Osteocyte (in vitro differentiated cells): ENCODE results near the gene SELPLG. TPM values are rescaled to one million over a fixed set of nuclear protein-coding genes. Genes with fewer than 3 reads are reported as not detected.

Experiments
- DNase-seq: peaks from one replicate; pipeline ENCODE4 v3.0.0; 2021; ENCODE audit warnings: mixed read lengths; ENCODE audit not compliant: unreplicated experiment; ENCODE audit errors: extremely low spot score
- H3K27ac Mint-ChIP-seq: one replicate; pipeline ENCODE4 v1.8.0; 2021; ENCODE audit warnings: mild to moderate bottlenecking, mixed read lengths; ENCODE audit not compliant: unreplicated experiment
- H3K27me3 Mint-ChIP-seq: one replicate; pipeline ENCODE4 v1.8.0; 2021; ENCODE audit warnings: mixed read lengths; ENCODE audit not compliant: unreplicated experiment
- H3K36me3 Mint-ChIP-seq: one replicate; pipeline ENCODE4 v1.8.0; 2021; ENCODE audit warnings: mixed read lengths; ENCODE audit not compliant: unreplicated experiment
- H3K4me1 Mint-ChIP-seq: one replicate; pipeline ENCODE4 v1.8.0; 2021; ENCODE audit warnings: mixed read lengths; ENCODE audit not compliant: unreplicated experiment
- H3K4me3 Mint-ChIP-seq: one replicate; pipeline ENCODE4 v1.8.0; 2021; ENCODE audit warnings: mild to moderate bottlenecking, moderate library complexity, mixed read lengths; ENCODE audit not compliant: unreplicated experiment
- H3K9me3 Mint-ChIP-seq: one replicate; pipeline ENCODE4 v1.8.0; 2021; ENCODE audit warnings: mixed read lengths; ENCODE audit not compliant: unreplicated experiment
- total RNA-seq: library from RNA; stranded (reverse); gene quantifications from 2 replicates; pipeline ENCODE4 v1.2.1, GENCODE V29; 2021
- TF ChIP-seq, protein P1 (sequence below): fragments of 200-600 bp; sonication (generic); IDR thresholded peaks from 2 replicates; pipeline ENCODE4 v1.5.0; 2021; ENCODE audit warnings: antibody characterized with exemption, mild to moderate bottlenecking, moderate library complexity

Gene SELPLG
- total RNA-seq, 1 donor from 2014 or later: 0.59 TPM

DNA sequence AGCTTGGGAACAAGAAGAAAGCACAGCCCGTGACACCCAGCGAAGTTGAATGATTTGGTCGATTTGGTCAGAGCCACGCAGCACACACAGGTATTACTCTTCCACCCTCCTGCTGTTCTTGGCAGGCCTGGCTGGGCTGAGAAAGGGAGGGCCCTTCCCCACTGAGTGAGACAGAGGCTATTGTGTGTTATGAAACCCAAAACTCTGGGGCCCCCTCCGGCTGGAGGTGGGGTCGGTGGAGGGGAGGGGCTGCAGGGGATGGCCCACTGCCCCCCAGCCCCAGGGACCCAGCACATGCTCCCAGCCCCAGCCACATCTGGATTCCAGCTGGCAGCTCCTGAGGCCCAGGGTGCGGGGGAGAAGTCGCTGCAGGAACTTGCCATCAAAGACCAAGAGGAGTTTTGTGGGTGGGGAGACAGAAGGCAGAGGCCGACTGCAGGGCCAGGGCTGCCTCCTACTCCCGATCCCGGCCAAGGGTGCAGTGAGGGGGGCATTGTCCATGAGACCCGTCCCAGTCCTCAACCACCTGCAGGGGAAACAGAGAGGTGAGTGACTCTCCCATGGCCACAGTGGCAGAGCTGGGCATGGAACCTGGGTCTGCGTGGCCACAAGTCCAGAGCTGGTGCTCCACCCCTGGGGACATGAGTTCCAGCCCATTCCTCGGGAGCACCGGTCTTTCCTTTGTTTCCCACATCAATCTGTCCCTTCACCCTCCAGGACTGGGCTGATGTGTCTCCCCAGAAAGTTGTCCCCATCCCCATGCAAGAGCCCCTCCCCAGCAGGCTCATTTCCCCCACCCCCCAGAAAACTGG, 44.5 kb downstream of the SELPLG start:
- TF ChIP-seq, protein P1, sequence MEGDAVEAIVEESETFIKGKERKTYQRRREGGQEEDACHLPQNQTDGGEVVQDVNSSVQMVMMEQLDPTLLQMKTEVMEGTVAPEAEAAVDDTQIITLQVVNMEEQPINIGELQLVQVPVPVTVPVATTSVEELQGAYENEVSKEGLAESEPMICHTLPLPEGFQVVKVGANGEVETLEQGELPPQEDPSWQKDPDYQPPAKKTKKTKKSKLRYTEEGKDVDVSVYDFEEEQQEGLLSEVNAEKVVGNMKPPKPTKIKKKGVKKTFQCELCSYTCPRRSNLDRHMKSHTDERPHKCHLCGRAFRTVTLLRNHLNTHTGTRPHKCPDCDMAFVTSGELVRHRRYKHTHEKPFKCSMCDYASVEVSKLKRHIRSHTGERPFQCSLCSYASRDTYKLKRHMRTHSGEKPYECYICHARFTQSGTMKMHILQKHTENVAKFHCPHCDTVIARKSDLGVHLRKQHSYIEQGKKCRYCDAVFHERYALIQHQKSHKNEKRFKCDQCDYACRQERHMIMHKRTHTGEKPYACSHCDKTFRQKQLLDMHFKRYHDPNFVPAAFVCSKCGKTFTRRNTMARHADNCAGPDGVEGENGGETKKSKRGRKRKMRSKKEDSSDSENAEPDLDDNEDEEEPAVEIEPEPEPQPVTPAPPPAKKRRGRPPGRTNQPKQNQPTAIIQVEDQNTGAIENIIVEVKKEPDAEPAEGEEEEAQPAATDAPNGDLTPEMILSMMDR: no peak
- no peaks in the 10 kb centered on the region for H3K9me3 Mint-ChIP-seq
- H3K4me1 Mint-ChIP-seq: peaks cover 28% of the 10 kb centered on the region
- no peak for DNase-seq
- H3K27ac Mint-ChIP-seq: no peak overlapping the region
- no peaks in the 10 kb centered on the region for H3K36me3 Mint-ChIP-seq
- H3K27me3 Mint-ChIP-seq: no peaks in the 10 kb centered on the region
- no peak overlapping the region for H3K4me3 Mint-ChIP-seq

- no peaks in the 10 kb centered on the region for H3K27me3 Mint-ChIP-seq
- no peak overlapping the region for H3K27ac Mint-ChIP-seq
- H3K36me3 Mint-ChIP-seq: no peaks in the 10 kb centered on the region
- no peaks in the 10 kb centered on the region for H3K9me3 Mint-ChIP-seq
- TF ChIP-seq, protein P1: no peak
- peaks cover 37% of the 10 kb centered on the region for H3K4me1 Mint-ChIP-seq
- no peak overlapping the region for H3K4me3 Mint-ChIP-seq
- DNase-seq: no peak
Measured at GRCh38 chr12:108587826-108588225, 45.9 kb downstream of the SELPLG start.

GRCh38 chr12:108586306-108586705, 47.4 kb downstream of the SELPLG start:
- no peaks in the 10 kb centered on the region for H3K9me3 Mint-ChIP-seq
- no peak for DNase-seq
- H3K27me3 Mint-ChIP-seq: no peaks in the 10 kb centered on the region
- no peak overlapping the region for H3K4me3 Mint-ChIP-seq
- TF ChIP-seq, protein P1: no peak
- no peak overlapping the region for H3K27ac Mint-ChIP-seq
- H3K36me3 Mint-ChIP-seq: no peaks in the 10 kb centered on the region
- H3K4me1 Mint-ChIP-seq: peaks cover 39% of the 10 kb centered on the region

GRCh38 chr12:108585864-108586263, 47.8 kb downstream of the SELPLG start:
- DNase-seq: no peak

GRCh38 chr12:108584456-108585065, 49.1 kb downstream of the SELPLG start:
- H3K36me3 Mint-ChIP-seq: no peaks in the 10 kb centered on the region
- H3K27me3 Mint-ChIP-seq: no peaks in the 10 kb centered on the region
- H3K4me3 Mint-ChIP-seq: no peak overlapping the region
- no peaks in the 10 kb centered on the region for H3K9me3 Mint-ChIP-seq
- peaks cover 42% of the 10 kb centered on the region for H3K4me1 Mint-ChIP-seq
- peak overlapping the region; percentile 63 for H3K27ac Mint-ChIP-seq
- DNase-seq: no peak
- TF ChIP-seq, protein P1: no peak

More at GRCh38 chr12:108585864-108586263, 47.8 kb downstream of the SELPLG start:
- Mint-ChIP-seq H3K4me3 (no peak overlapping the region), H3K27me3 (no peaks in the 10 kb centered on the region), H3K9me3 (no peaks in the 10 kb centered on the region), H3K36me3 (no peaks in the 10 kb centered on the region), H3K4me1 (peaks cover 37% of the 10 kb centered on the region), H3K27ac (no peak overlapping the region)
- TF ChIP-seq, protein P1: no peak
